ENCODE results near the gene TMEM217.

The TMEM217 gene

DNA sequence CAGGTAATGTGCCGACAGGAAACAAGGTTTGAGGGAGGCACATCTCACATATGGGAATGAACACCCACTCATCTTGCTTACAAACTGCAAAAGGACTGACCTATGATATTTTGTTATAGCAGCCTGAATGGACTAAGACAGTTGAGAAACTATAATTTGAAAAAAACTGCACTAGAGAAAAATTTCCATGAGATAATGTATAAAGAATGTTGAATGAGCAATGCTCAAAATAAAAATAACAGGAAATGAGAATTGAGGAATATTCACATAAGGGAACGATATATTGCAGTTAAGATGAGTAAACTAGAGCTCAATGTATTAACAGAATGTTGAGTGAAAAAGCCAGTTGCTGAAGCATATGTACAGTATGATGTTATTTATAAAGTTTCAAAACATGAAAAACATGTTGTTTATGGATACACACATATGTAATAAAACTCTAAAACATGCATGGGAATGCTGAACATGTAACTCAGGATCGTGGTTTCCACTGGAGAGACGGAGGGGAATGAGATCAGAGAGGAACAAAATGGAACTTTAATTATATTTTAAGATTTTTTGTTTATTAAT lies 6.6 kb downstream of the TMEM217 start (continued):
- TF ChIP-seq ZNF600 (tag by site-specific recombination; IDR thresholded peaks at IDR 0.05) (no peak), ZBTB21 (tag by site-specific recombination; IDR thresholded peaks at IDR 0.05) (no peak)

DNA sequence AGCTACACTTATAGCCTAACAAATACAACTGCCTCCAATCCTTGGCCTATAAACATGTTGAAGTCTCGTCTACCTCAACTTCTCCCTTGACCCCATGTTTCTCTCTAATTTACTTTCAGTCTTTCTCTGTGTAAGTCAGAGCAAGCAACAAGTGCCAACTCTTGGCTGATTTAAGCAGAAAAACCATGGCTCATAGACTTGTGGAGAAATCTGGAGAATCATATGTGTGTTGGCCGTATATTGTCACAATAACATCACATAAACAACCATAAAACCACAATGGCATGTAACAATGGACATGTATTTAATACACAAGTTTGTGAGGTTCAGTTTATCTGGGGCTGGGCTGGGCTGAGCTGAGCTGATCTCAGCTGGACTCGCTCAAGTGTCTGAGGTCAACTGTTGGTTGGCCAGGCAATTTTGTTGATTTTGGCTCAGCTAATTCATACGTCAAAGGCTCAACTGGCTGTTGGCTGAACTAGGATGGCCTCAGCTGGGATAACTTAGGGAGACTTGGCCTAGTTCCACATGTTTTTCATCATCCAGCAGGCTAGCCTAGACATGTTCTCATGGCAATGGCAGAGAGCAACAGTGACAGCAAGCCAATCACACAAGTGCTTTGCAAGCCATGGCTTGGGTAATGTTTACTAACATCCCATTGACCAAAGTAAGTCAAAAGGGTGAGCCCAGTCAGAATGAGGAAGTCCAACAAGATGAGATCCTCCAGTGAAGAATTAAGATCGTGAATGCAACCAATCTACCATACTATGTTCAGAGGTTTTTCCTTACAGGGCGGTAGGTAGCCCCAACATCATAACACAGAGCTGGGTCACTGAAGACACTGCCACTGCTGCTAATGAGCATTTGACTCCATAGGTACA lies 13.3 kb downstream of the TMEM217 start:
- no peaks in the 10 kb centered on the region for H3K9me3 ChIP-seq (ENCODE audit: control insufficient read depth, insufficient read depth, low read depth, low read length)
- CTCF ChIA-PET, result interaction anchor here (0.6 kb wide), 1 partner anchor 500 kb away, joined by 3 read pairs; no protein-coding TSS in a partner anchor
- peak overlapping the region; percentile 72 for H3K27ac ChIP-seq (ENCODE audit: extremely low read depth, low read depth, low read length)
- H3K4me3 ChIP-seq (ENCODE audit: low read depth, low read length), result no peak overlapping the region
- peaks cover 6% of the 10 kb centered on the region for H3K4me1 ChIP-seq (ENCODE audit: control insufficient read depth, insufficient read depth, low read length)
- no peaks in the 10 kb centered on the region for H3K36me3 ChIP-seq (ENCODE audit: control insufficient read depth in 2 of 2, insufficient read depth in 1 of 2, low read length in 2 of 2)
- POLR2A ChIA-PET, result interaction anchor here (0.6 to 1.5 kb wide), 3 partner anchors 13 to 74 kb away, joined by 3 to 9 read pairs (median 4); partner anchors contain the start of genes TBC1D22B and TMEM217
- TF ChIP-seq OSR2 (tag by site-specific recombination; IDR thresholded peaks at IDR 0.05) (peak; percentile 29; the same call in 1 of the 2 replicates), REPIN1 (tag by site-specific recombination; IDR thresholded peaks at IDR 0.05; ENCODE audit: low read depth) (no peak), SCRT2 (tag by site-specific recombination; IDR thresholded peaks at IDR 0.05) (peak; percentile 100), ZNF473 (tag by site-specific recombination; IDR thresholded peaks at IDR 0.05) (no peak), ZNF600 (tag by site-specific recombination; IDR thresholded peaks at IDR 0.05) (peak; percentile 56; the same call in 1 of the 2 replicates), ZNF37A (tag by site-specific recombination; IDR thresholded peaks at IDR 0.05) (no peak), ZNF76 (tag by site-specific recombination; IDR thresholded peaks at IDR 0.05; ENCODE audit: borderline replicate concordance, low read depth) (no peak), ZNF266 (tag by site-specific recombination; IDR thresholded peaks at IDR 0.05; ENCODE audit: low read depth) (no peak), MYNN (tag by site-specific recombination; IDR thresholded peaks at IDR 0.05; ENCODE audit: borderline replicate concordance) (no peak), KLF8 (tag by site-specific recombination; IDR thresholded peaks at IDR 0.05) (peak; percentile 79), ZNF324 (tag by site-specific recombination; IDR thresholded peaks at IDR 0.05) (no peak), ZFP3 (tag by site-specific recombination; IDR thresholded peaks at IDR 0.05; ENCODE audit: low read depth) (no peak), ZNF629 (tag by site-specific recombination; IDR thresholded peaks at IDR 0.05) (peak; percentile 98), ZNF658 (tag by site-specific recombination; IDR thresholded peaks at IDR 0.05) (no peak), ZNF623 (tag by site-specific recombination; IDR thresholded peaks at IDR 0.05) (0 out of 2 replicates have a peak, but pooled peaks have one; percentile 13)
- TF ChIP-seq, protein P1, sequence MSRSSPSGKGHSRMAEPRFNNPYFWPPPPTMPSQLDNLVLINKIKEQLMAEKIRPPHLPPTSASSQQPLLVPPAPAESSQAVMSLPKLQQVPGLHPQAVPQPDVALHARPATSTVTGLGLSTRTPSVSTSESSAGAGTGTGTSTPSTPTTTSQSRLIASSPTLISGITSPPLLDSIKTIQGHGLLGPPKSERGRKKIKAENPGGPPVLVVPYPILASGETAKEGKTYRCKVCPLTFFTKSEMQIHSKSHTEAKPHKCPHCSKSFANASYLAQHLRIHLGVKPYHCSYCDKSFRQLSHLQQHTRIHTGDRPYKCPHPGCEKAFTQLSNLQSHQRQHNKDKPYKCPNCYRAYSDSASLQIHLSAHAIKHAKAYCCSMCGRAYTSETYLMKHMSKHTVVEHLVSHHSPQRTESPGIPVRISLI (tag by site-specific recombination; IDR thresholded peaks at IDR 0.05), result peak; percentile 71; the same call in 1 of the 2 replicates
- TF ChIP-seq, protein P2, sequence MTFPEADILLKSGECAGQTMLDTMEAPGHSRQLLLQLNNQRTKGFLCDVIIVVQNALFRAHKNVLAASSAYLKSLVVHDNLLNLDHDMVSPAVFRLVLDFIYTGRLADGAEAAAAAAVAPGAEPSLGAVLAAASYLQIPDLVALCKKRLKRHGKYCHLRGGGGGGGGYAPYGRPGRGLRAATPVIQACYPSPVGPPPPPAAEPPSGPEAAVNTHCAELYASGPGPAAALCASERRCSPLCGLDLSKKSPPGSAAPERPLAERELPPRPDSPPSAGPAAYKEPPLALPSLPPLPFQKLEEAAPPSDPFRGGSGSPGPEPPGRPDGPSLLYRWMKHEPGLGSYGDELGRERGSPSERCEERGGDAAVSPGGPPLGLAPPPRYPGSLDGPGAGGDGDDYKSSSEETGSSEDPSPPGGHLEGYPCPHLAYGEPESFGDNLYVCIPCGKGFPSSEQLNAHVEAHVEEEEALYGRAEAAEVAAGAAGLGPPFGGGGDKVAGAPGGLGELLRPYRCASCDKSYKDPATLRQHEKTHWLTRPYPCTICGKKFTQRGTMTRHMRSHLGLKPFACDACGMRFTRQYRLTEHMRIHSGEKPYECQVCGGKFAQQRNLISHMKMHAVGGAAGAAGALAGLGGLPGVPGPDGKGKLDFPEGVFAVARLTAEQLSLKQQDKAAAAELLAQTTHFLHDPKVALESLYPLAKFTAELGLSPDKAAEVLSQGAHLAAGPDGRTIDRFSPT (tag by site-specific recombination; IDR thresholded peaks at IDR 0.05), result peak; percentile 79
- TF ChIP-seq, protein P3, sequence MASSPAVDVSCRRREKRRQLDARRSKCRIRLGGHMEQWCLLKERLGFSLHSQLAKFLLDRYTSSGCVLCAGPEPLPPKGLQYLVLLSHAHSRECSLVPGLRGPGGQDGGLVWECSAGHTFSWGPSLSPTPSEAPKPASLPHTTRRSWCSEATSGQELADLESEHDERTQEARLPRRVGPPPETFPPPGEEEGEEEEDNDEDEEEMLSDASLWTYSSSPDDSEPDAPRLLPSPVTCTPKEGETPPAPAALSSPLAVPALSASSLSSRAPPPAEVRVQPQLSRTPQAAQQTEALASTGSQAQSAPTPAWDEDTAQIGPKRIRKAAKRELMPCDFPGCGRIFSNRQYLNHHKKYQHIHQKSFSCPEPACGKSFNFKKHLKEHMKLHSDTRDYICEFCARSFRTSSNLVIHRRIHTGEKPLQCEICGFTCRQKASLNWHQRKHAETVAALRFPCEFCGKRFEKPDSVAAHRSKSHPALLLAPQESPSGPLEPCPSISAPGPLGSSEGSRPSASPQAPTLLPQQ (tag by site-specific recombination; IDR thresholded peaks at IDR 0.05), result peak; percentile 88
- TF ChIP-seq, protein P4, sequence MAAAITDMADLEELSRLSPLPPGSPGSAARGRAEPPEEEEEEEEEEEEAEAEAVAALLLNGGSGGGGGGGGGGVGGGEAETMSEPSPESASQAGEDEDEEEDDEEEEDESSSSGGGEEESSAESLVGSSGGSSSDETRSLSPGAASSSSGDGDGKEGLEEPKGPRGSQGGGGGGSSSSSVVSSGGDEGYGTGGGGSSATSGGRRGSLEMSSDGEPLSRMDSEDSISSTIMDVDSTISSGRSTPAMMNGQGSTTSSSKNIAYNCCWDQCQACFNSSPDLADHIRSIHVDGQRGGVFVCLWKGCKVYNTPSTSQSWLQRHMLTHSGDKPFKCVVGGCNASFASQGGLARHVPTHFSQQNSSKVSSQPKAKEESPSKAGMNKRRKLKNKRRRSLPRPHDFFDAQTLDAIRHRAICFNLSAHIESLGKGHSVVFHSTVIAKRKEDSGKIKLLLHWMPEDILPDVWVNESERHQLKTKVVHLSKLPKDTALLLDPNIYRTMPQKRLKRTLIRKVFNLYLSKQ (tag by site-specific recombination; IDR thresholded peaks at IDR 0.05; ENCODE audit: borderline replicate concordance), result no peak
- TF ChIP-seq, protein P5, sequence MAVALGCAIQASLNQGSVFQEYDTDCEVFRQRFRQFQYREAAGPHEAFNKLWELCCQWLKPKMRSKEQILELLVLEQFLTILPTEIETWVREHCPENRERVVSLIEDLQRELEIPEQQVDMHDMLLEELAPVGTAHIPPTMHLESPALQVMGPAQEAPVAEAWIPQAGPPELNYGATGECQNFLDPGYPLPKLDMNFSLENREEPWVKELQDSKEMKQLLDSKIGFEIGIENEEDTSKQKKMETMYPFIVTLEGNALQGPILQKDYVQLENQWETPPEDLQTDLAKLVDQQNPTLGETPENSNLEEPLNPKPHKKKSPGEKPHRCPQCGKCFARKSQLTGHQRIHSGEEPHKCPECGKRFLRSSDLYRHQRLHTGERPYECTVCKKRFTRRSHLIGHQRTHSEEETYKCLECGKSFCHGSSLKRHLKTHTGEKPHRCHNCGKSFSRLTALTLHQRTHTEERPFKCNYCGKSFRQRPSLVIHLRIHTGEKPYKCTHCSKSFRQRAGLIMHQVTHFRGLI (tag by site-specific recombination; IDR thresholded peaks at IDR 0.05), result peak; percentile 99
- TF ChIP-seq, protein P6, sequence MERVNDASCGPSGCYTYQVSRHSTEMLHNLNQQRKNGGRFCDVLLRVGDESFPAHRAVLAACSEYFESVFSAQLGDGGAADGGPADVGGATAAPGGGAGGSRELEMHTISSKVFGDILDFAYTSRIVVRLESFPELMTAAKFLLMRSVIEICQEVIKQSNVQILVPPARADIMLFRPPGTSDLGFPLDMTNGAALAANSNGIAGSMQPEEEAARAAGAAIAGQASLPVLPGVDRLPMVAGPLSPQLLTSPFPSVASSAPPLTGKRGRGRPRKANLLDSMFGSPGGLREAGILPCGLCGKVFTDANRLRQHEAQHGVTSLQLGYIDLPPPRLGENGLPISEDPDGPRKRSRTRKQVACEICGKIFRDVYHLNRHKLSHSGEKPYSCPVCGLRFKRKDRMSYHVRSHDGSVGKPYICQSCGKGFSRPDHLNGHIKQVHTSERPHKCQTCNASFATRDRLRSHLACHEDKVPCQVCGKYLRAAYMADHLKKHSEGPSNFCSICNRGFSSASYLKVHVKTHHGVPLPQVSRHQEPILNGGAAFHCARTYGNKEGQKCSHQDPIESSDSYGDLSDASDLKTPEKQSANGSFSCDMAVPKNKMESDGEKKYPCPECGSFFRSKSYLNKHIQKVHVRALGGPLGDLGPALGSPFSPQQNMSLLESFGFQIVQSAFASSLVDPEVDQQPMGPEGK (tag by site-specific recombination; IDR thresholded peaks at IDR 0.05), result peak; percentile 61; the same call in 1 of the 2 replicates
